ENCODE results near the gene ZFP1.
A peak's percentile ranks its signal among the peaks of the same experiment; 100 is the strongest.

The ZFP1 gene

GRCh38 chr16:75148311-75149195, at the start of gene ZFP1:
ZFP1 (plus strand) TSS chr16:75148524; CDS start chr16:75152952, 4,428 bp downstream.
- FAIRE-seq, result peak; percentile 73

- FAIRE-seq, result no peak
Measured at GRCh38 chr16:75099075-75099667, 49.2 kb upstream of the ZFP1 start.

- no peak for FAIRE-seq
Measured at GRCh38 chr16:75099738-75100602, 48.4 kb upstream of the ZFP1 start.

- FAIRE-seq, result no peak
Measured at GRCh38 chr16:75100603-75100990, 47.7 kb upstream of the ZFP1 start.

- no peak for FAIRE-seq
Measured at GRCh38 chr16:75101635-75102034, 46.7 kb upstream of the ZFP1 start.

GRCh38 chr16:75102595-75102994, 45.7 kb upstream of the ZFP1 start:
- no peak for FAIRE-seq

GRCh38 chr16:75103994-75104393, 44.3 kb upstream of the ZFP1 start:
- FAIRE-seq, result no peak

- no peak for FAIRE-seq
Measured at GRCh38 chr16:75104836-75105235, 43.5 kb upstream of the ZFP1 start.

- FAIRE-seq, result no peak
Measured at GRCh38 chr16:75105306-75106061, 42.8 kb upstream of the ZFP1 start.

- FAIRE-seq, result no peak
Measured at GRCh38 chr16:75106351-75107274, 41.7 kb upstream of the ZFP1 start.

- no peak for FAIRE-seq
Measured at GRCh38 chr16:75107505-75107904, 40.8 kb upstream of the ZFP1 start.

GRCh38 chr16:75108792-75109731, 39.3 kb upstream of the ZFP1 start:
- no peak for FAIRE-seq

- no peak for FAIRE-seq
Measured at GRCh38 chr16:75109732-75110243, 38.5 kb upstream of the ZFP1 start.

GRCh38 chr16:75110637-75111513, 37.4 kb upstream of the ZFP1 start:
- no peak for FAIRE-seq

- FAIRE-seq, result no peak
Measured at GRCh38 chr16:75111514-75111940, 36.8 kb upstream of the ZFP1 start.

GRCh38 chr16:75111961-75112733, 36.2 kb upstream of the ZFP1 start:
- FAIRE-seq, result no peak

- FAIRE-seq, result no peak
Measured at GRCh38 chr16:75112734-75113491, 35.4 kb upstream of the ZFP1 start.
